GM12801 (cell line): ENCODE measurements around the gene KCNQ5.
A peak's percentile ranks its signal among the peaks of the same experiment; 100 is the strongest.

Source experiments
- CTCF ChIP-seq: IDR thresholded peaks from one replicate; pipeline ENCODE4 v1.5.1; 2011; ENCODE audit warnings: control low read depth; ENCODE audit not compliant: insufficient read length; ENCODE audit errors: extremely low read depth

KCNQ5 gene

GRCh38 chr6:73123632-73124329 lies 501.9 kb downstream of the KCNQ5 start:
- no peak for TF ChIP-seq CTCF

- peak; percentile 98 for TF ChIP-seq CTCF
Observed at GRCh38 chr6:73129653-73130443, 508.0 kb downstream of the KCNQ5 start.

- TF ChIP-seq CTCF: no peak
Observed at GRCh38 chr6:73131706-73132105, 509.8 kb downstream of the KCNQ5 start.

- TF ChIP-seq CTCF: no peak
Observed at GRCh38 chr6:73134588-73134987, 512.7 kb downstream of the KCNQ5 start.

GRCh38 chr6:73139681-73140383 lies 518.0 kb downstream of the KCNQ5 start:
- no peak for TF ChIP-seq CTCF

- no peak for TF ChIP-seq CTCF
Observed at GRCh38 chr6:73143551-73143950, 521.7 kb downstream of the KCNQ5 start.

GRCh38 chr6:73144516-73144915 lies 522.7 kb downstream of the KCNQ5 start:
- no peak for TF ChIP-seq CTCF
